ENCODE data around the gene SPAAR. TPM values are rescaled to one million over a fixed set of nuclear protein-coding genes. Genes with fewer than 3 reads are reported as not detected.
"Not testable (repeated sequence)": the region's sequence is repeated elsewhere in the genome, so short reads cannot be mapped to it uniquely, and the experiment has no call there.

SPAAR gene
- total RNA-seq, 1 experiment from 2014 or later: 0.37 TPM

DNA sequence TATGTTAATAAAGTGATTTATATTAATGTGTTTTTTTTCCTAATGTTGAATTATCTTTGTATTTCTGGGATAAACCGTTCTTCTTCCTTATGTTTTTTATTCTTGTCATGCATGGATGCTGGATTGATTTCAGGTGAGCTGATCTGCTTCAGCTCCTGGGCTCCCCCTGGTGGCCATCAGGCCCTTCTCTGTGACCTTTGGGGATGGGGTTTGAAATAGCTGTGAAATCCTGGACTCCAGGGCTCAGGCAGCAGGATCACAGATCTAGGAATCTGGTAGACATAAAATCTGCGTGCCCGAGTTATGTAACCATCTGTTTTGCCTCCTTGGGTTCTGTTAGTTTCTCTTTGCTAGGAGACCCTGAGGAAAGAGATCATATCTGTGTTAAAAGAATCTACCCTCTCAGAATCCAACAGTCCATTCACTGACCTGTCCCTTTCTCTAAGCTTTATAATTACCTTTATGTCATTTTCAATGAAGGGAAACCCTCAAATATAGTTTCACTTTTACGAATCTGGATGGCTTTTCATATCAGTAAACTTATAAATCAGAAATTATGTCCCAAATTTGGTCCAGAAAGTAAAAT, 26.9 kb upstream of the SPAAR start:
- H3K27me3 ChIP-seq (replicated peaks; ENCODE audit: insufficient read depth, low read depth, low read length, poor library complexity): no peaks in the 10 kb centered on the region
- no peak overlapping the region for H3K4me3 ChIP-seq (ENCODE audit: low read depth, low read length, poor library complexity, severe bottlenecking)
- CTCF ChIA-PET: interaction anchor here (0.6 to 1.6 kb wide), 11 partner anchors 13 to 186 kb away, joined by 3 to 40 read pairs (median 4); partner anchors contain the start of gene HRCT1
- no peaks in the 10 kb centered on the region for H3K9me3 ChIP-seq (ENCODE audit: low read depth, low read length, poor library complexity, severe bottlenecking)
- no TSS peak for BruUV-seq (replicated peaks)
- no peak for TF ChIP-seq EZH2 (IDR thresholded peaks at IDR 0.05; ENCODE audit: borderline replicate concordance, low read depth, low read length, poor library complexity, severe bottlenecking)
- TF ChIP-seq, protein P1, sequence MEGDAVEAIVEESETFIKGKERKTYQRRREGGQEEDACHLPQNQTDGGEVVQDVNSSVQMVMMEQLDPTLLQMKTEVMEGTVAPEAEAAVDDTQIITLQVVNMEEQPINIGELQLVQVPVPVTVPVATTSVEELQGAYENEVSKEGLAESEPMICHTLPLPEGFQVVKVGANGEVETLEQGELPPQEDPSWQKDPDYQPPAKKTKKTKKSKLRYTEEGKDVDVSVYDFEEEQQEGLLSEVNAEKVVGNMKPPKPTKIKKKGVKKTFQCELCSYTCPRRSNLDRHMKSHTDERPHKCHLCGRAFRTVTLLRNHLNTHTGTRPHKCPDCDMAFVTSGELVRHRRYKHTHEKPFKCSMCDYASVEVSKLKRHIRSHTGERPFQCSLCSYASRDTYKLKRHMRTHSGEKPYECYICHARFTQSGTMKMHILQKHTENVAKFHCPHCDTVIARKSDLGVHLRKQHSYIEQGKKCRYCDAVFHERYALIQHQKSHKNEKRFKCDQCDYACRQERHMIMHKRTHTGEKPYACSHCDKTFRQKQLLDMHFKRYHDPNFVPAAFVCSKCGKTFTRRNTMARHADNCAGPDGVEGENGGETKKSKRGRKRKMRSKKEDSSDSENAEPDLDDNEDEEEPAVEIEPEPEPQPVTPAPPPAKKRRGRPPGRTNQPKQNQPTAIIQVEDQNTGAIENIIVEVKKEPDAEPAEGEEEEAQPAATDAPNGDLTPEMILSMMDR (conservative IDR thresholded peaks at IDR 0.05; ENCODE audit: low read depth, low read length): peak; percentile 99
- POLR2A ChIA-PET (ENCODE audit: low non-redundant PET): no interaction called here
- intact Hi-C loops (cut with micrococcal nuclease; ENCODE audit: unreplicated experiment): loop anchor here (1.0 to 5.0 kb wide), 2 partner anchors 55 to 92 kb away; partner anchors contain the start of genes FAM221B and TMEM8B
- H3K27ac ChIP-seq (ENCODE audit: low read depth, low read length, poor library complexity, severe bottlenecking): no peak overlapping the region
- peak; percentile 71 for DNase-seq (ENCODE audit: low spot score)
- no peaks in the 10 kb centered on the region for H3K4me1 ChIP-seq (ENCODE audit: insufficient read depth, low read length, poor library complexity, severe bottlenecking)
- H3K36me3 ChIP-seq (ENCODE audit: insufficient read depth, low read length, poor library complexity, severe bottlenecking): no peaks in the 10 kb centered on the region

- no peak for TF ChIP-seq EZH2 (IDR thresholded peaks at IDR 0.05; ENCODE audit: borderline replicate concordance, low read depth, low read length, poor library complexity, severe bottlenecking)
- TF ChIP-seq, protein P1 (conservative IDR thresholded peaks at IDR 0.05; ENCODE audit: low read depth, low read length): no peak
- ChIA-PET CTCF (interaction anchor here (0.8 to 1.6 kb wide), 3 partner anchors 57 to 101 kb away, joined by 4 to 40 read pairs (median 18); no protein-coding TSS in a partner anchor), POLR2A (ENCODE audit: low non-redundant PET) (no interaction called here)
- no TSS peak for BruUV-seq (replicated peaks)
- no peak for DNase-seq (ENCODE audit: low spot score)
- Histone ChIP-seq H3K4me1 (ENCODE audit: insufficient read depth, low read length, poor library complexity, severe bottlenecking) (no peaks in the 10 kb centered on the region), H3K27ac (ENCODE audit: low read depth, low read length, poor library complexity, severe bottlenecking) (no peak overlapping the region), H3K4me3 (ENCODE audit: low read depth, low read length, poor library complexity, severe bottlenecking) (no peak overlapping the region), H3K27me3 (replicated peaks; ENCODE audit: insufficient read depth, low read depth, low read length, poor library complexity) (no peaks in the 10 kb centered on the region), H3K9me3 (ENCODE audit: low read depth, low read length, poor library complexity, severe bottlenecking) (no peaks in the 10 kb centered on the region), H3K36me3 (ENCODE audit: insufficient read depth, low read length, poor library complexity, severe bottlenecking) (no peaks in the 10 kb centered on the region)
- intact Hi-C loops (cut with micrococcal nuclease; ENCODE audit: unreplicated experiment): loop anchor here (1.0 to 5.0 kb wide), 2 partner anchors 56 to 93 kb away; partner anchors contain the start of genes FAM221B and TMEM8B
Measured at GRCh38 chr9:35882996-35883395, 26.3 kb upstream of the SPAAR start.

- H3K27me3 ChIP-seq (replicated peaks; ENCODE audit: insufficient read depth, low read depth, low read length, poor library complexity); POLR2A ChIA-PET (ENCODE audit: low non-redundant PET); H3K27ac ChIP-seq (ENCODE audit: low read depth, low read length, poor library complexity, severe bottlenecking); H3K36me3 ChIP-seq (ENCODE audit: insufficient read depth, low read length, poor library complexity, severe bottlenecking); BruUV-seq (replicated peaks); H3K9me3 ChIP-seq (ENCODE audit: low read depth, low read length, poor library complexity, severe bottlenecking); DNase-seq (ENCODE audit: low spot score); H3K4me1 ChIP-seq (ENCODE audit: insufficient read depth, low read length, poor library complexity, severe bottlenecking); H3K4me3 ChIP-seq (ENCODE audit: low read depth, low read length, poor library complexity, severe bottlenecking): not testable (repeated sequence)
- CTCF ChIA-PET: interaction anchor here (0.7 kb wide), 1 partner anchor 1651 kb away, joined by 3 read pairs; no protein-coding TSS in a partner anchor
- intact Hi-C loops (cut with micrococcal nuclease; ENCODE audit: unreplicated experiment): loop anchor here (5.0 kb wide), 1 partner anchor 58 kb away; the partner anchor contains the start of genes FAM221B and TMEM8B
Measured at GRCh38 chr9:35884908-35885307, 24.4 kb upstream of the SPAAR start.

DNA sequence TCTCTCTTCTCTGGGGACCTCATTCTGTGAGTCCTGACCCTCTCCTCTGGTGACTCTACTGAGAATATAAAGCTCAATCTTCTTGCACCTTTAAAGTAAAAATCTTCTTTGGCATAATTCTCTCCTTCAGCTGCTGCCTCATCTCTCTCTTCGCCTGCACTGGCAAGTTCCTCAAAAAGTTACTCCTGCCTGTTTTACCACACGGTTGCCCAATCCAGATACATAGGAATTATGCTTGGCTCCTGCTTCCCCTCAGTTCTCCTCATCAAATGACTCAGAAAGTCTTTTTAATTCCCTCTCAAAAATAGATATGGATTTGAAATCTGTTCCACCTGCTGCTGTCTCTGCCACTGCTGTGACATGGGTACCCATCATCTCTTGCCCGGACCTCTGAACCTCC, 17.6 kb upstream of the SPAAR start:
- TF ChIP-seq, protein P1 (conservative IDR thresholded peaks at IDR 0.05; ENCODE audit: low read depth, low read length): no peak
- no peak for TF ChIP-seq EZH2 (IDR thresholded peaks at IDR 0.05; ENCODE audit: borderline replicate concordance, low read depth, low read length, poor library complexity, severe bottlenecking)
- intact Hi-C loops (cut with micrococcal nuclease; ENCODE audit: unreplicated experiment): no loop called here
- Histone ChIP-seq H3K36me3 (ENCODE audit: insufficient read depth, low read length, poor library complexity, severe bottlenecking) (no peaks in the 10 kb centered on the region), H3K4me3 (ENCODE audit: low read depth, low read length, poor library complexity, severe bottlenecking) (no peak overlapping the region), H3K4me1 (ENCODE audit: insufficient read depth, low read length, poor library complexity, severe bottlenecking) (peaks cover 4% of the 10 kb centered on the region), H3K9me3 (ENCODE audit: low read depth, low read length, poor library complexity, severe bottlenecking) (no peaks in the 10 kb centered on the region), H3K27me3 (replicated peaks; ENCODE audit: insufficient read depth, low read depth, low read length, poor library complexity) (no peaks in the 10 kb centered on the region), H3K27ac (ENCODE audit: low read depth, low read length, poor library complexity, severe bottlenecking) (no peak overlapping the region)
- ChIA-PET CTCF (no interaction called here), POLR2A (ENCODE audit: low non-redundant PET) (no interaction called here)
- no peak for DNase-seq (ENCODE audit: low spot score)
- no TSS peak for BruUV-seq (replicated peaks)

Data from A673 (cell line).